ENCODE data around the gene FAM181A.

DNA sequence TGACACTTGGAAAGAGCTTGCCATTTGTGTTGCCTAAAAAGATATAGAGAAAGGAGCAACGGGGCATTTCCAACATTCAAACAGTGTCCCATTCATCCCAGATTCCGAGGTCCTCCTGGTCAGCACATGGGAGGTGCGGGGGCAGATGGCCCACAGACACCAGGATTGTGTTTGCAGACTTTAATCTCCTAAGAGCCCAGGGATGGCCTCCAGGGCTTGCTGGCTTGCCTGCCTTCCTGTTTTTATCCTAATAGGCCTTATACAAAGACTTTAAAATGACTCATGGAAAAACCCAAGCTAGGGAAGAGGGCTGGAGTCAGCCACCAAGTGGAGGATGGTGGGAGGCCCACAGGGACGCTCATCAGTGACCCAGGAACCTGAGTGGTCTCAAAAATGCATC is 21.5 kb upstream of the FAM181A start:
- TF ChIP-seq, protein P1, sequence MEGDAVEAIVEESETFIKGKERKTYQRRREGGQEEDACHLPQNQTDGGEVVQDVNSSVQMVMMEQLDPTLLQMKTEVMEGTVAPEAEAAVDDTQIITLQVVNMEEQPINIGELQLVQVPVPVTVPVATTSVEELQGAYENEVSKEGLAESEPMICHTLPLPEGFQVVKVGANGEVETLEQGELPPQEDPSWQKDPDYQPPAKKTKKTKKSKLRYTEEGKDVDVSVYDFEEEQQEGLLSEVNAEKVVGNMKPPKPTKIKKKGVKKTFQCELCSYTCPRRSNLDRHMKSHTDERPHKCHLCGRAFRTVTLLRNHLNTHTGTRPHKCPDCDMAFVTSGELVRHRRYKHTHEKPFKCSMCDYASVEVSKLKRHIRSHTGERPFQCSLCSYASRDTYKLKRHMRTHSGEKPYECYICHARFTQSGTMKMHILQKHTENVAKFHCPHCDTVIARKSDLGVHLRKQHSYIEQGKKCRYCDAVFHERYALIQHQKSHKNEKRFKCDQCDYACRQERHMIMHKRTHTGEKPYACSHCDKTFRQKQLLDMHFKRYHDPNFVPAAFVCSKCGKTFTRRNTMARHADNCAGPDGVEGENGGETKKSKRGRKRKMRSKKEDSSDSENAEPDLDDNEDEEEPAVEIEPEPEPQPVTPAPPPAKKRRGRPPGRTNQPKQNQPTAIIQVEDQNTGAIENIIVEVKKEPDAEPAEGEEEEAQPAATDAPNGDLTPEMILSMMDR (IDR thresholded peaks at IDR 0.05) = no peak
- no peak for TF ChIP-seq POLR2A (IDR thresholded peaks at IDR 0.05)
